ENCODE data around the gene HAUS2.

Gene HAUS2

GRCh38 chr15:42608752-42609488 is 60.3 kb downstream of the HAUS2 start:
- DNase-seq (ENCODE audit: low spot score): no peak

- no peak for DNase-seq (ENCODE audit: low spot score)
Measured at GRCh38 chr15:42611532-42611931, 62.9 kb downstream of the HAUS2 start.

- DNase-seq (ENCODE audit: low spot score): no peak
Measured at GRCh38 chr15:42612367-42612912, 63.8 kb downstream of the HAUS2 start.

GRCh38 chr15:42616107-42616506 is 67.5 kb downstream of the HAUS2 start:
- no peak for DNase-seq (ENCODE audit: low spot score)

Measured in kidney capillary endothelial cell (primary cell).